ENCODE measurements around the gene FIBCD1. TPM values are rescaled to one million over a fixed set of nuclear protein-coding genes. Genes with fewer than 3 reads are reported as not detected.
A peak's percentile ranks its signal among the peaks of the same experiment; 100 is the strongest.

The FIBCD1 gene
- total RNA-seq, 1 donor from 2014 or later, result under 0.01 TPM

GRCh38 chr9:130905902-130906734 lies 32.9 kb downstream of the FIBCD1 start:
- DNase-seq, result no peak

- DNase-seq, result no peak
These were observed 33.7 kb downstream of the FIBCD1 start for GRCh38 chr9:130905125-130905901.

- no peak for DNase-seq
These were observed 34.7 kb downstream of the FIBCD1 start for GRCh38 chr9:130904070-130905044.

DNA sequence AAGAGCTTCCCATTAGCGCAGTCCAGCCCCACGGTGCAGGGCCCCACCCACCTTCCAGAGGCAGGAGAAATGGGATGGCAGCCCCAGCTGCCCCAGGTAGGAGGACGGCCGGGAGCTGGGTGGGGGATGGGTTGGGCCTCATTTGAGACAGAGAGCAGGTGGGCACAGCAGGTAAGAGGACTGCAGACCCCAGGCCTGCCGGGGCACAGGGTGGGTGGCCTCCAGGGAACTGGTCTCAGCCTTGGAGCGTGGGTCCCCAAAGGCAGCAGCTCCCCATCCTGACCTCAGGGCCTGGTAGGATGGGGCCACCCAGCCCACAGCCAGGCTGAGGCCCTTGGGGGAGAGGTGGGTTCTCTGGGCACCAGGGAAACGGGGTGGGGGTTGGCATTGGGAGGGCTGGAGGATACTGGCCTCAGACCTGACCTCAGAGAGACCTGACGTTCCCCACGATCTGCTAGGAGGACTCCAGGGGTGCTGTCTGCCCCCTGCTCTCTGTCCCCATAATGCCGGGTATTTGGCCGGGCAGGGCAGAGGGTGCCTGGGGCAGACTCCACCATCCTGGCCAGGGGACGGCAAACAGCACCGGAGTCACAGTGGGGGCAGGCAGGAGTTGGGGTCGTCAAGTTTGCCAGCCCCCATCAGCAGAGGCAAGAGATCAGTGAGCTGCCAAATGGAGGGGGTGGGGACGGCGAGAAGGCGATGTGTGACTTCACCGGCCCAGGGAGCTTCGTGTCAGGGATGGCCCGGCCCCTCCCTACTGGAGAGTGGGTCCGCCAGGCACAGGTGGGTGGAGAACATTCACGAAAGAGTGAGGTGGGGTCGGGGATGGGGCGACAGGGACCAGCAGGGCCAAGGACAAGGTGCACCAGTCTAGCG lies 35.6 kb downstream of the FIBCD1 start:
- no peak for DNase-seq

DNA sequence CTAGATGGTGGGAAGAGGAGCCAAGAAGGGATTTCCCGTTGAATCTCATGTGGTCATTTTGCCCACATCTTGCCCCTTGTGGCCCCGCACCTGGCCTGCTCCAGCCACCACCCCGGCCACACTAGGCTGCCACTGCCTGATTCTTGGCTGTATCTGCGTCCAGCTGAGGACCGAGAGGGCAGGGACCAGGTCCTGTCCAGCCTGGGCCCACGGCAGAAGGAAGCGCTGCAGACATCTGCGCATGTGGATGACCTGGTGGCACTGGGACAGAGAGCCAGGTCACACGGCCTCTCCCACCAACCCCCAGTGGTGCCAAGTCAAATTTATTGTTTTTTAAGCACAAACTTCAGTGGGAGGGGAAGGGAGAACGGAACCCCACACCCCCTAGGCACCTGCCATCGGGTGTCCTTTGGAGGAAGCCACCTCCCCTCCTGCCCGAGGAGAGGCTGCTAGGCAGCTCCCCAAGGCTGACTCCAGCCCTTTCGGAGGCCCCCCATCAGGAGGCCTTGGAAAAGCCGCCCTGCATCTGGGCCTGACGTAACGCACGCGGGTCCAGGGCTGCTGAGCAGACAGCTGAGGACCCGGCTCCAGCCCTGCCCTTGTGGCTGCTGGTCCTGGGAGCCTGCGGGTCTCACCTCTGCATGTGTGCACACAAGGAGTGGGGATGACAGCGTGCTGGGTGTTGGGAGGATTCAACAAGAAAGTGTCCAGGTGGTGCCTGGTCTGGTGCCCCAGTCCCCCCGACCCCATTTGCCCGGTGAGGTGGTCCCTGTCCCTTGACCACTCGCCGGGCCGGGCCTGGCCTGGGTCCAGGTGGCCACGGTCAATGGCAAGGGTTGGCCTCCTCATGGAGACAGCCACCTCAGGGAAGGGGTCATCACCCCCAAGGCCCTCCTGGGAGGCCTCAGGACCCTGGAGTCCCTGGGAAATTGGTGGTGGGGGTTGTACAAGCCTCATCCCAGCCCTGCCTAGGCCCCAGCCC lies 36.6 kb downstream of the FIBCD1 start:
- no peak for DNase-seq

DNA sequence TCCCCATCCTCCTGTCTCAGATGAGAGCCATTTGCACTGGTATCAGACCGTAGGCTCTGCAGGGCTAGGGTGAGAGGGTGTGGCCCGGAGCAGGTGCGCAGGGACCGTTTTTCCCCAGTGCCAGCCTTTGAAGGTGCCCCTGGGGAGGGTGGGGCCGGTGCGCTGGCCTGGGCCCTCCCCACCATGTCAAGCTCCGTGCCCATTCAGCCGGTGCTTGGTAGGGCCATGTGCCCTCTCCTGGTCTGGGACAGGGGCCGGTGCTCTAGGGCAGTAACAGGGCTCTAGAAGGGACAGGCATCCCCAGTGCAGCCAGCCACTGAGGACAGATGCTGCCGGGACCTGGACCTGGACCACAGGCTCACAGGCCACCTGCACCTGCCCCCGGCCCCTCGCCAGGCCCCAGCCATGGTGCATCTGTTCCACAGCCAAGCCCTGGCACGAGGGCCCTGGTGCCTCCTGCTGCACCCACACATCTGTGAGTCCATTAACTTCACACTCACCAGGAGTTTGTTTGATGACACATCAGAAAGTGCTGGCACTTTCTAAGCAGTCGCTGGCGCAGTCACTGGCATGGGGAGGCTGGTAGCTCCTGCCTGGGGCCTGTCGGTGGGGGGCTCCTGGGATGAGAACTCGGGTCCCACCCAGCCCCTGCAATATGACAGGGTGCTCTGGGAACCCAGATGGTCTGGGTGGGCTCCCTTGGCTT lies 37.4 kb downstream of the FIBCD1 start:
- DNase-seq, result no peak

GRCh38 chr9:130900701-130901497 lies 38.1 kb downstream of the FIBCD1 start:
- DNase-seq, result no peak

DNA sequence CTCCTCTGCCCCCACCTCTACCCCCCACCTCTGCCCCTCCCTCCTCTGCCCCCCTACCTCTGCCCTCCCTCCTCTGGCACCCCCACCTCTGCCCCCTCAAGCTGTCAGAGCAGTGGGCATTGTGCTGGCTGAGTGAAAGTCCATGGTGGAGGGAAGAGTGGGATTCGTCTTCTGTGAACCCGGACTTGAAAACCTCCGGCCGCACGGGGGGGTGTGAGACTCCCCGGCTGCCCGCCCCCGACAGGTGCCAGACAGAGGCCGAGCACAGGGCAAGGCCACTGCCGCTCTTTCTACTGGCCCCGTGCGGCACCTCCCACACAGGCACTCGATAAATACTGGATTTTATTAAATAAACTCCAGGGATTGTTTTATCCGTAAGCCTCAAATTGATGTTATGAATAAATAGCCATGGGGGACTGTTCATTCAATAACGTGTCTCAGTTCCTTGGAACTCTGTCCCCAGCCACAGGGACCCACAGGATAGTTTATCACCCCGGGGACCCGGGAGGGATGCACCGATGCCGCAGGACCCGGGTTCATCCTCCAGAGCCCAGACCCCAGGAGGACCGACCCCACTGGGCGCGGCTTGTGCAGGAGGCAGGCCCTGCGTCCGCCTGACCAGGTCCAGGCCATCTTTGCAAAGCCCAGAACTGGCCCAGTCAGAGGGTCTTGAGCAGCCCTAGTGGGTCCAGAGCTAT lies 39.8 kb downstream of the FIBCD1 start:
- no peak for DNase-seq

DNA sequence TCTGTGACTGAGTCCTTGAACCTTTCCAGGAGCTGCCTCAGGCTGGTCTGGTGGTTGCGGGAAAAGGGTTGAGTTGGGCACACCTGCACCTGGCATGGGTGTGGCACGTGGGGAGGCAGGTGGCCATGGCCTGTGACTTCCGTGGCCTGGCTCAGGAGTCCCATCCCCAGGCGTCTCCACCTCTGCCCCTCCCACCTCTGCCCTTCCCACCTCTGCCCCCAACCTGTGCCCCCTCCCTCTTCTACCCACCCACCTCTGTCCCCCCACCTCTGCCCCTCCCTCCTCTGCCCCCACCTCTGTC lies 40.5 kb downstream of the FIBCD1 start:
- DNase-seq, result no peak

DNA sequence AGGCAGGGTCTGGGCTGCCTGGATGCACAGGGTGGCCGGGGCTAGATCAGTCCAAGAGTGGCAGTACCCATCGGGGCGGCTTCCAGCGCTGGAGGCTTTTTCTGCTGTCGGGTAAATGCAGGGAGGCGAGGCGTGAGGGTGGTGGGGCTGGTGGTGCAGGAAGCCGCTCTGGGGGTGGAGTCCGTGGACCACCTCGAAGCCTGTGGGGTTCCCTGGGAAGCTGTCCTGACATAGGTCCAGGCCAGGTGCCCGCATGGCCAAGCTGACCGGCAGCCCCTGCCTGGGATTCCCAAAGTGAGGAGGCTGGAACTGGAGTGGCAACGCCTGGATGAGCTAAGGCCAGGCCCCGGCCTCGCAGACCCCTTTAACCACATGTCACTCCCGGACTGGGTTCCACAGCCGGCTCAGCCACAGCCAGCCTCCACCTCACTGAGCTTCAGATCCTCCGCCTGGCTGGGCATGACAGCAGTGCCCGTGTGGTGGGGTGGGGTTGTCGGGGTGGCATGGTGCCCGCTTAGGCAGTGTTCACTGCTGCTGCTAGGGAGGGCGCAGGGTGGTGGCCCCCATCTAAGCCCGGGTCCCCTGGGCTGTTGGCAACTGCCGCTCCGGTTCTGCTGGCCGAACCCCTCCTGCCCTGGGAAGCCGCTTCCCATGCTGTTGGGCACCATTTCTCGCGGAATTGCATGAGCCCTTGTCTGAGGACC lies 41.0 kb downstream of the FIBCD1 start:
- no peak for DNase-seq

DNA sequence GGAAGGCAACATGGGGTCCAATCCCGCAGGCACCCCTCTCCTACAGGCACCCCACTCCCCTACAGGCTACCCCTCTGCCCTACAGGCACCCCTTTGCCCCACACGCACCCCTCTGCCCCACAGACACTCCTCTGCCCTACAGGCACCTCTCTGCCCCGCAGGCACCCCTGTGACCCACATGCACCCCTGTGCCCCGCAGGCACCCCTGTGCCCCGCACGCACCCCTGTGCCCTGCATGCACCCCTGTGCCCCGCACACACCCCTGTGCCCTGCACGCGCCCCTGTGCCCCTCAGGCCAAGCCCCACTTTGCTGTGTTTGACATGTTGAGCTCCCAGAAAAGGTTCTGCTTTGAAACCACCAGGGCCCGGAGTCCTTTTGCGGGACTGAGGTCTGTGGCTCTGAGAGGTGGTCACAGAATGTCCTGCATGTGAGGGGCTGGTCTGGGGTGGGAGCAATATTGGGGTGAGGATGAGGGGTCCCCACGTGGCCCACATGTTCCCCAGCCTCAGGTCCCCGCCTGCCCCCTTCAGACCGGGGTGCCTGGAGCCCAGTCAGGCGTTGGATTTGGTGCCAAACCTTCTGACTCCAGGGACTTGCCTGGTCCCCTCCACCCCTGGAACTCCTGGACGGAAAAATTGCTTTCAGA lies 41.8 kb downstream of the FIBCD1 start:
- no peak for DNase-seq

DNA sequence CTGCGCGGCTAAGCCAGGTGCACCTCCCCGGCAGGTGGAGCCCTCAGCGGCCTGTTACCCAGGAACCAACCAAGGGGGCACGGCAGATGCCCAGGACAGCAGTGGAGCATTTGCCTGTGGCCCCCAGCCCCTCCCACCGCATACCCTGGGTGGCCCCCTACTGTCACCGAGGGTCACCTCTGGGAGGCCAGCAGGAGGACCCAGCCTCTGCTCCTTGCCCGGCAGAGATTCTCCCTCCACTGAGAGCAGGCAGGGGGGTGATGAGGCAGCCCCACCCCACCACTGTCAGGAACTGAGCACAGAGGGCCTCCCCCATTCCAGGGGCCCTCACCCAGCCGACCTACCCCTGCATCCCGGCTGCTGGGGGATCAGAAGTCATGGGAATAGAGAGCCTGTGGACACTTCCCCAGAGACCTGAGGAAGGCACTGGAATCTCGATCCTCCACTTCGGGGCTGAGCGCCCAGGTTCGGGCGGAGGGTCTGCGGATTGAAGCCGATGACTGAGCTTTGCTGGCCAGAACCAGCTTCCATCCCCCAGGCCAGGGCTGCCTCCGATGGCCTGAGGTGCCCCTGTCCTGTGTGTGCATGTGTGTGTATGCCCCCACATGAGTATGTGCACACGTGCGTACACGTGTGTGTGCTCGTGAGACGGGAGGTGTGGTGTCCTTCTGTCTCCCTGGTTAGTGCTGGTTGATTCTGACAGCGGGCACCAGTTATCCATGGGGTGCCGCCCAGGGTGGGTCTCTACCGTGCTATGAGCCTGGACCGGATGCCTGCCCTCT lies 42.6 kb downstream of the FIBCD1 start, which contains the start of gene QRFP:
QRFP (minus strand) TSS at position 580 of the 782 bp plus-strand sequence. CDS start 2,974 bp downstream, outside the sequence.
- no peak for DNase-seq

- DNase-seq, result peak; percentile 13
These were observed 43.4 kb downstream of the FIBCD1 start for GRCh38 chr9:130895481-130896232.

GRCh38 chr9:130895038-130895437 lies 44.0 kb downstream of the FIBCD1 start:
- DNase-seq, result no peak

- no peak for DNase-seq
These were observed 44.5 kb downstream of the FIBCD1 start for GRCh38 chr9:130894546-130894945.
